Stimulated activated CD8-positive, alpha-beta memory T cell treated with anti-CD3 and anti-CD28 coated beads, Interleukin-4, amount 100 ng/mL, for 1 hour (primary cell): ENCODE data around the gene MAPK1.
"Not testable (repeated sequence)": the region's sequence is repeated elsewhere in the genome, so short reads cannot be mapped to it uniquely, and the experiment has no call there.

ENCODE experiments used
- DNase-seq, 2 donors: peaks; one replicate each; pipeline ENCODE4 v3.0.0-alpha.2; 2020; ENCODE audit warnings: low read depth in 2 of 2, low spot score in 1 of 2

The MAPK1 gene

DNA sequence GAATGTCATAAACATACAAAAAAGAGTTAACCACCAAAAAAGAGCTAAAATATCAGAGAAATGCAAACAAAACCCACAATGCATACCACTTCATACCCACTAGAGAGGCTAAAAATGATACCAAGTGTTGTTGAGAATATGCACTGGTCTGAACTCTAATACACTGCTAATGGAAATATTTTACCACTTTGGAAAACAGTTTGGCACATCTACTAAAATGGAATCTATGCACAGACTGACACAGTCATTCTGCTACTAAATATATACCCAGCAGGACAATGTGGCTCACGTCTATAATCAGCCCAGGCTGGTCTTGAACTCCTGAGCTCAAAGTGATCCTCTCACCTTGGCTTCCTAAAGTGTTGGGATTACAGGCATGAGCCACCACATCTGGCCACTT is 18.0 kb downstream of the MAPK1 start:
- no peak for DNase-seq

GRCh38 chr22:21848057-21848456 is 19.4 kb downstream of the MAPK1 start:
- not testable (repeated sequence) for DNase-seq

DNA sequence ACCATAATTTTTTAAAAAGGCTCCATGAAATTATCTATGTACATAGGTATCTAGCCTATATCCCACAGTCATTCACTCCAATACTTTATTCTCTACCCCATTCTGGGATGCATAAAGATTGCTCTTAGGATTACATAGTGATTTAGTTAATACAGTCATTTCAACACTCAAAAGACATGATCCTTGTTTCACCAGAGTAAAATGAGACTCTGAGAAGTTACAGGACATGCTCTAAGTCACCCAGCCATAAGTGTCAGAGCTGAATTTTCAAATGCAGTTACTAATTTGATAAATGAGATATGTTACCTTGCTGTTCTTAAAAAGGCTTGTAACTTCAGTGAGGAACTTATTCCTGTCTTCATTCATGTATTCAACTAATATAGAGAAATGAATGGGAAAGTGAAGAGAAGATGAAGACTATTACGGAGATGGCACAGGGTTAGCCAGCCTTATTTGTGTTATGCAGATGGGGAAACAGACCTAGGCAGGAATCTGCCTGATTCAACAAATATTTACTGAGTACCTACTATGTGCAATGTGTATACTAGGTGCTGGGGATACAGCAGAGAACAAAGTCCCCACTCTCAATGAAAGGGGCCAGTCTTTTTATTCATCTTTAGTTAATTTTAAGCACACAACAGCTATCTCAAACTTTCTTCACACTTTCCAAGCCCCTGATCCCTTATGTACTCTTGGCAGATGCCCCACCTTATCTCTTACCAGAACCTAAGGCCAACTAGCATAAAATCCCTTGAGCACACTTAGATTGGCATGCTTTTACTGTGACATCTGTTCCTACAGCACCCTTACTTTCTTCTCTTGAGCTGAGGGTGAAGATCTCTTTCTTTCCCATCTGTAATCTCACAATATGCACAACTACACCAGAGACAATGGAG is 21.6 kb downstream of the MAPK1 start:
- no peak for DNase-seq

GRCh38 chr22:21842946-21843345 is 24.5 kb downstream of the MAPK1 start:
- DNase-seq: no peak

GRCh38 chr22:21841422-21841821 is 26.0 kb downstream of the MAPK1 start:
- DNase-seq: no peak

- no peak for DNase-seq
Observed at GRCh38 chr22:21840236-21840823, 27.1 kb downstream of the MAPK1 start.

DNA sequence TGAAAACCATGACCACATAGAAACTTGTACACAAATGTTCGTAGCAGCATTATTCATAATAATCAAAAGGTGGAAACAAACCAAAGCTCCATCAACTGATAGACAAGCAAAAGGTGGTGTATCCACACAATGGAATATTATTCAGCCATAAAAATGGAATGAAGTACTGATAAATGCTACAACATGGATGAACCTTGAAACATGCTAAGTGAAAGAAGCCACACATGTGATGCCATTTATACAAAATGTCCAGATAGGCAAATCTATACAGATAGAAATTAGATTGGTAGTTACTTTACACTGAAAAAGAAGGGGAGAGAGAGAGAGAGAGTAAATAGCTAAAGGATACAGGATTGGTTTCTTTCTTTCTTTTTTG is 27.7 kb downstream of the MAPK1 start:
- no peak for DNase-seq

DNA sequence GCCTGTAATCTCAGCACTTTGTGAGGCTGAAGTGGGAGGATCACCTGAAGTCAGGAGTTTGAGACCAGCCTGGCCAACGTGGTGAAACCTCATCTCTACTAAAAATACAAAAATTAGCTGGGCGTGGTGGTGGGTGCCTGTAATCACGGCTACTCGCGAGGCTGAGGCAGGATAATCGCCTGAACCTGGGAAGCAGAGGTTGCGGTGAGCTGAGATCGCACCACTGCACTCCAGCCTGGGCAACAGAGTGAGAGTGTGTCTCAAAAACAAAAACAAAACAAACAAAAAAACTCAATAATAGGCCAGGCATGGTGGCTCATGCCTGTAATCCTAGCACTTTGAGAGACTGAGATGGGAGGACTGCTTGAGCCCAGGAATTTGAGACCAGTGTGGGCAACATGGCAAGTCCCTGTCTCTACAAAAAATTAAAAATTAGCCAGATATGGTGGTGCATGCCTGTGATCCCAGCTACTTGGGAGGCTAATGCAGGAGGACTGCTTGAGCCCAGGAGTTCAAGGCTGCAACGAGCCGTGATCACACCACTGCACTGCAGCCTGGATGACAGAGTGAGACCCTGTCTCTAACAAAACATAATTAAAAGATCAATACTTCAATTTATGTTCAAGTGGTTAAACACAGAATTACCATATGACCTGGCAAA is 28.2 kb downstream of the MAPK1 start:
- not testable (repeated sequence) for DNase-seq

DNA sequence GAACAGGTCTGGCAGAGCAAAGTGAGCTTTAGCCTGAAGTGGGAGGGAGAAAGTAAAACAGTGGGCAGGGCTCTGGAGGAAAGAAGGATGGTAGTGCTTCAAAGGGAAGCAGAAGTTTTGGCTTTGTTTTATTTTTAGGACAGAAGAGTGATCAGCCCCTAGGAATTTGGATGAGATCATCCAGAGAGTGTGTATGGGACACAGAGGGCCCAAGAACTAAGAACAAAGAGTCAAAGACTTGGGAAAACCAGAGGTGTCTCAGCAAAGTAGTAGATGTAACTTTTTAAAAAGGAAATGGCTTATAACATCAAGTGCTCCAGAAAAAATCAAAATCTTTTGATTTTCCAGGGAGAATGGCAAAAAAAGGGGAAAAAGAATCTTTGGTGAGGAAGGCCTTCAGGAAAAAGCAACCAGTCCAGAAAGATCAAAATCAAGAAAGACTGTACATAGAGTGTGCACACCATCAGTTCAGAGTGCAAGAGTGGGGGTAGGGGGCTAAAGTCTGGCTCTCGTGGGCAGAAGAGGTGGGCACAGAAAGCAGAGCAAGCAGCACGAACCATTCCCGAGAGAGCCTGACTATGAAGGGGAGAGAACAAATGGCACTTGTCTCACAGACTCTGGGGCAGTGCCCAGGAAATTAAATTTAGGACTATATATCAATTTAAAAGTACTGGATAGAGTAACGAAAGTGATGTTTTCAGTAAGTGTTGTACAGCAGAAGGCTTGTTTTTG is 30.0 kb downstream of the MAPK1 start:
- DNase-seq: no peak

DNA sequence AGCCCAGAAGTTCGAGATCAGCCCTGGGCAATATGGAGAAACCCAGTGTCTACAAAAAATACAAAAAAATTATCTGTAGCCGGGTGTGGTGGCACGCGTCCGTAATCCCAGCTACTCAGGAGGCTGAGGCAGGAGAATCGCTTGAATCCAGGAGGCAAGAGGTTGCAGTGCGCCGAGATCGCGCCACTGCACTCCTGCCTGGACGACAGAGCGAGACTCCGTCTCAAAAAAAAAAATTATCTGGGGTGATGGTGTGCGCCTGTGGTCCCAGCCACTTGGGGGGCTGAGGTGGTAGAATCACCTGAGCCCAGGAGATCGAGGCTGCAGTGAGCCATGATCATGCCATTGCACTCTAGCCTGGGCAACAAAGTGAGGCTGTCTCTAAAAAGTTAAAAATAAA is 31.0 kb downstream of the MAPK1 start:
- not testable (repeated sequence) for DNase-seq

DNA sequence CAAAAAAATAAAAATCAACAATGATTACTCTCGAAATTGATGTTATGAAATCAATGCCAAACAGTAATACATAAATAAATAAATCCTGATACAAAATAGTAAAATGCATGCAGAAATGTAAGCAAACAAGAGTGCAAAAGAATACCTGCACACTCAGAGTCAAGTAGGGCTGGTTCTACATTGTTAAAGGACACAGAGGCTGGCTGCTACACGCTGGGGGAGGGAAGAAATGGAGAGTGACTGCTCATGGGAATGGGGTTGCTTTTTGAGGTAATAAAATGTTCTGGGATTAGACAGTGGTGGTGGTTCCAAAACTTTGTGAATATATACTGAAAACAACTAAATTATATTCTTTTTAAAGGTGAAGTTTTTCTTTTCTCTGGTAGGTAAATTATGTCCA is 32.1 kb downstream of the MAPK1 start:
- no peak for DNase-seq

GRCh38 chr22:21834869-21835268 is 32.6 kb downstream of the MAPK1 start:
- DNase-seq: no peak

DNA sequence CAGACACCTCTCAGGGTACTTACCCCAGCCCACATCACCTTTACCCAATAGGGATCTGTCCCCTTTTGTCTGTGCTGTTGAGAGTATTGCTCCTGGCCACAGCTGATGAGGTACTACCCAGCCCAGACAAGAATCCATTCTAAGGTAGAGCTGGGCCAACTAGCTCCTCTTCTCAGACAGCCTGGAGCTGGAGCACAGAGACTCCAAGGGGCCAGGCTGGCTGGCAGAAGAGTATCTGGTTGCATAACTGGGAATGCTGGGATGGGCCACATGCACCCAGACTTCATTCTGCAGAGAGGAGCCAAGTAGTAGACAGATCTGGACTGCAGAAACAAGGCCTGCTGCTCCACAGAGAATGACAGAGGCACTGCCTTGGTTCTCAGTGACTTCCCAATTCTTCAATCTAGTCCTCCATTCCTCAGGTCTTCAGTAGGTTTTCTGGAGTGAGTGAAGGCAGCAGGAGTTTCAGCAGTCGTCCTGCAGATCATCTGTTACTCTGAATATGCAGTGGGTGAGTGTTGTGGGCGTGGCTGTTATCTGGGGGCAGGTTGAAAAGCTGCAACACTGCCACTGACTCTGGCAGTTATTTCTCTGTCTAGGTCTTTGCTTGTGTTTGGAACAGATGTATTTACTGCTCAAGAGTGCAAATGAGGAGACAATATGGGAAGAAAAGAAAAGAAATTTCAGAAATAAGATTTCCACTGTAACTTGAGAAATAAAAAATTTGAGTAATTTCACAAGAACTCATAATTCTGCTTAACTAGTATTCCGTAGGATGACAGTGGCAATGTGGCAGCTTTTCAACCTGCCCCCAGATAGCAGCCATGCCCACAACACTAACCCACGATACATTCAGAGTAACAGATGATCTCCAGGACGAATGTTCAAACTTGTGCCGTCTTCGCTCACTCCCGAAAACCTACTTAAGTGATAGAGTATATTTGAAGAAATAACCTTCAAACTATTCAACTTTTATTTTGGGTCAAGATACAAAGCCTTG is 34.9 kb downstream of the MAPK1 start:
- no peak for DNase-seq

GRCh38 chr22:21829523-21829922 is 37.9 kb downstream of the MAPK1 start:
- no peak for DNase-seq

DNA sequence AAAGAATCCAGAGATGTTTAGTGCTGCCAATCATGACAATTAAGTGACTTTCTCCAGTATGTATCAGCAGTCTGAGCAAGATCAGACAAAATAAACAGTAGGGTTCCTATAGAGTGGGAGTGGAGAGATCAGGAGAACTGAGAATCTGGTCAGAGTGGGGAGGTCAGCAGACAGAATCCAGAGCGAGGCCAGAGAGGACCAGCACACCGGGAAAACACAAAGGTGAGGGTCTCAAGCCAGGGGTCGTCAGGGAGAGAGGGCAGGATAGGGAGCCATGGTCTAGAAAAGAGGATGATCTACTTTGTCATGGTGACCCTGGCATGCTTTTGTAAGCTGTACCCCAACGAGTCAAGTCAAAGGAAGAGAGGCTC is 39.2 kb downstream of the MAPK1 start:
- DNase-seq: no peak

DNA sequence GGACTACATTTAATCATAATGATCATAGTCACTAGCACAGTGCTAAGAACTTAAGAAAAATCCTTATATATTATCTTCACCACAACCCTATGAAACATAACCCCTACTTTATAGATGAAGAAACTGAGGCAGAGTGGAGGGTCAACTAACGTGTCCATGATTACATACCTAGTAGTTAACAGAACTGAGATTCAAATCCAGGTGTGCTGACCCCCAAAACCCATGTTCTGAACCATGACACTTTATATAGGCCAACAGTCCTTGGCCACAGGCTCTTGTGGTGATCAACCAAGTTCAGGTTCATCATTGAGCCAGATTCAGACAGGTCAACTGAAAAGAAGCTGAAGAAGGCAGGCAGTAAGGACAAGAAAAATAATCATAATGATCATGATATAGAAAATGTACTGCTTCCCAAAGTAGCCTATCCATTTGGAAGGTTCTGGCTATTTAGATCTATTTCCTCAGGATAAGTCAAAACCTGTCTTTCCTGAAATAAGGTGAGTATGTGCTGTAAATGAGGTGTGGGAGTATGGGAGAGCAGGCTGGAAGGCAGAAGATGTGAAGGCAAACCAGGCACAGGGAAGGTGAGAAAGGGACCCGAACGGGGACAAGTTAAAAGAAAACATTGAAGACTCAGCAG is 39.7 kb downstream of the MAPK1 start:
- no peak for DNase-seq

- no peak for DNase-seq
Observed at GRCh38 chr22:21826204-21826603, 41.2 kb downstream of the MAPK1 start.

DNA sequence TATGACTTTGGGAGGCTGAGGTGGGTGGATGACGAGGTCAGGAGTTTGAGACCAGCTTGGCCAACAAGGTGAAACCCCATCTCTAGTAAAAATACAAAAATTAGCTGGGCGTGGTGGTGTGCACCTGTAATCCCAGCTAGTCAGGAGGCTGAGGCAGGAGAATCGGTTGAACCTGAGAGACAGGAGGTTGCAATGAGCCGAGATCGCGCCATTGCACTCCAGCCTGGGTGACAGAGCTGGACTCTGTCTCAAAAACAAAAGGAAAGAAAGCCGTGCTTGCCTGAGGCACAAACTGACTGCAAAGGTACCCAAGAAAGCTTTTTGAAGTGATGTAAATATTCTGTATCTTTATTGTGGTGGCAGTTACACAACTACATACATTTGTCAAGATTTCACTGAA is 42.5 kb downstream of the MAPK1 start:
- DNase-seq: not testable (repeated sequence)

GRCh38 chr22:21824445-21824912 is 43.0 kb downstream of the MAPK1 start:
- no peak for DNase-seq
